Measurements from ENCODE around the gene SLC5A1. TPM values are rescaled to one million over a fixed set of nuclear protein-coding genes. Genes with fewer than 3 reads are reported as not detected.

SLC5A1 gene
- polyA plus RNA-seq, 1 donor from 2014 or later, result not detected

DNA sequence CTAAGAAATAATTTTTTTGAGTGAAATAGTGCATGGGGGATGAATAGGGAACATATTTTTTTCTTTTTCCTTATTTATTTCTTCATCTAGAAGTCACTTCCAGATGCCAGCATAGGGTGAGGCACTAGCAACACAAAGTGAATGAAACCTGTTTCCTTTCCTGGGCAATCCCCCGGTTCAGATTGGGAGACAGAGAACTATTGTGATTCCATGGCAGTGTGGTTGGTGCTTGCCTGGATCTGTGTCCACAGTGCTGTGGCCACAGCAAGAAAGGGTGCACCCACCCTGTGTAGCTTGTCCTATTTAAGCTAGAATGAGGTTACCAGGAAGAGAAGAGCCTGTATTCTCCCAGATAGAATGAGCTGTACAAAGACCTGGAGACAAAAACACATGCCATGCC lies 57.6 kb downstream of the SLC5A1 start:
- H3K36me3 ChIP-seq (ENCODE audit: insufficient read depth, low read length), result no peaks in the 10 kb centered on the region
- H3F3A ChIP-seq (ENCODE audit: insufficient read depth, low read length, poor library complexity, severe bottlenecking), result no peaks in the 10 kb centered on the region
- no peak for TF ChIP-seq POLR2AphosphoS5 (IDR thresholded peaks at IDR 0.05)
- TF ChIP-seq EZH2 (IDR thresholded peaks at IDR 0.05; ENCODE audit: borderline replicate concordance, insufficient read depth, low read length, poor library complexity, severe bottlenecking), result no peak
- no peak for TF ChIP-seq SMC3 (conservative IDR thresholded peaks at IDR 0.05; ENCODE audit: poor library complexity)
- TF ChIP-seq RAD21 (conservative IDR thresholded peaks at IDR 0.05), result no peak
- no peak for TF ChIP-seq MXI1 (conservative IDR thresholded peaks at IDR 0.05; ENCODE audit: poor library complexity, severe bottlenecking)
- no peak for TF ChIP-seq CTCF (IDR thresholded peaks at IDR 0.05; ENCODE audit: poor library complexity, severe bottlenecking)
- no peak for TF ChIP-seq REST (IDR thresholded peaks at IDR 0.05; ENCODE audit: borderline replicate concordance)
- TF ChIP-seq TAF1 (IDR thresholded peaks at IDR 0.05; ENCODE audit: low read depth), result no peak
- no peaks in the 10 kb centered on the region for H3K9me2 ChIP-seq (ENCODE audit: insufficient read depth, low read length)
- H3K9ac ChIP-seq (ENCODE audit: low read length), result no peak overlapping the region
- no peak overlapping the region for H3K4me2 ChIP-seq (ENCODE audit: low read length)
- no peak overlapping the region for H2AFZ ChIP-seq (ENCODE audit: low read depth, low read length)
- peaks cover 3% of the 10 kb centered on the region for H3K27me3 ChIP-seq (ENCODE audit: insufficient read depth, low read depth, low read length)
- H3K4me3 ChIP-seq (ENCODE audit: low read length), result no peak overlapping the region
- no peak overlapping the region for H3K27ac ChIP-seq (ENCODE audit: low read length)
- no peaks in the 10 kb centered on the region for H3K79me2 ChIP-seq (replicated peaks; ENCODE audit: insufficient read depth, low read length)
- H4K20me1 ChIP-seq (ENCODE audit: insufficient read depth), result no peaks in the 10 kb centered on the region
- no peaks in the 10 kb centered on the region for H3K9me3 ChIP-seq (ENCODE audit: low read length)

DNA sequence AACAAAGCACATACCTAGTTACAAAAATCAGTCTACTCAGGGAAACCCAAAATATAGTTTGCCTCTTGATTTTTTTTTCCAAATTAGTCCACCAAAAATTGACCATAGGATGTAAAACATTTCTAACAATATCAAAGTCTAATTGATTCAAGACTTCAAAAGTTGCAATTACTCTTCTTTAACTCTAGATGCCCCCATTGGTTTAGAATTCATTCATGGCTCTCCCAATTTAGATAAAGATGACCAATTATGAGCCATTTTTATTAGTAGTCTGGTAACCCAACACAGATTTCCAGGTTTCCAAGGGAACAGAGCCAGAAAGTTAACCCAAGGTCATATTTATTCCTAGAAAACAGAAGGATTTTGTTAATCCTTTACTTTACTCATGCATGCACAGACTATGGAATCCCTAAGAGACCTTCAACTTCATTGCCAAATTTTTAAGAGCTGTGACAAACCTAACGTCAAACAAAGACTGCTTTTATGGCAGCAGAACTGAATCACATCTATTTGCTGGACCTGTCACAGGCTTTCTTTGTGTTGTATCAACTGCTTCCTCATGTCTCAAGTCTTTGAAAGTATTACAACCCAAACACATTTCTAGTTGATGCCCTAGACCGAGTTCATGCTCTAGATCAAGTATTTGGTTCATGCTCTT lies 60.7 kb downstream of the SLC5A1 start:
- no peaks in the 10 kb centered on the region for H3K36me3 ChIP-seq (ENCODE audit: insufficient read depth, low read length)
- H3K27me3 ChIP-seq (ENCODE audit: insufficient read depth, low read depth, low read length), result peaks cover 3% of the 10 kb centered on the region
- no peaks in the 10 kb centered on the region for H3K9me3 ChIP-seq (ENCODE audit: low read length)
- H4K20me1 ChIP-seq (ENCODE audit: insufficient read depth), result no peaks in the 10 kb centered on the region
- TF ChIP-seq CTCF (IDR thresholded peaks at IDR 0.05; ENCODE audit: poor library complexity, severe bottlenecking), result peak; percentile 80
- TF ChIP-seq EZH2 (IDR thresholded peaks at IDR 0.05; ENCODE audit: borderline replicate concordance, insufficient read depth, low read length, poor library complexity, severe bottlenecking), result no peak
- peak; percentile 86 for TF ChIP-seq SMC3 (conservative IDR thresholded peaks at IDR 0.05; ENCODE audit: poor library complexity)
- TF ChIP-seq EP300 (conservative IDR thresholded peaks at IDR 0.05; ENCODE audit: poor library complexity, severe bottlenecking), result no peak
- peak; percentile 88 for TF ChIP-seq RAD21 (conservative IDR thresholded peaks at IDR 0.05)
- no peak for TF ChIP-seq MXI1 (conservative IDR thresholded peaks at IDR 0.05; ENCODE audit: poor library complexity, severe bottlenecking)
- TF ChIP-seq REST (IDR thresholded peaks at IDR 0.05; ENCODE audit: borderline replicate concordance), result no peak
- TF ChIP-seq TAF1 (IDR thresholded peaks at IDR 0.05; ENCODE audit: low read depth), result no peak
- TF ChIP-seq POLR2AphosphoS5 (IDR thresholded peaks at IDR 0.05), result no peak
- H3K27ac ChIP-seq (ENCODE audit: low read length), result no peak overlapping the region
- no peak overlapping the region for H3K4me2 ChIP-seq (ENCODE audit: low read length)
- no peak overlapping the region for H2AFZ ChIP-seq (ENCODE audit: low read depth, low read length)
- no peaks in the 10 kb centered on the region for H3K9me2 ChIP-seq (ENCODE audit: insufficient read depth, low read length)
- H3K79me2 ChIP-seq (replicated peaks; ENCODE audit: insufficient read depth, low read length), result no peaks in the 10 kb centered on the region
- no peak overlapping the region for H3K9ac ChIP-seq (ENCODE audit: low read length)
- no peaks in the 10 kb centered on the region for H3F3A ChIP-seq (ENCODE audit: insufficient read depth, low read length, poor library complexity, severe bottlenecking)
- H3K4me3 ChIP-seq (ENCODE audit: low read length), result no peak overlapping the region

Measured in neural cell (in vitro differentiated cells).